ENCODE measurements around the gene CLHC1. TPM values are rescaled to one million over a fixed set of nuclear protein-coding genes. Genes with fewer than 3 reads are reported as not detected.
"Not testable (repeated sequence)": the region's sequence is repeated elsewhere in the genome, so short reads cannot be mapped to it uniquely, and the experiment has no call there.

The CLHC1 gene
- total RNA-seq, 1 donor from 2014 or later, result 116 TPM

- peak; percentile 12 for DNase-seq (ENCODE audit: low spot score)
These were observed 967 bp upstream of the CLHC1 start for GRCh38 chr2:55232863-55233657.

GRCh38 chr2:55231546-55232083, 478 bp downstream of the CLHC1 start:
- no peak for DNase-seq (ENCODE audit: low spot score)

GRCh38 chr2:55230551-55230950, 1.5 kb downstream of the CLHC1 start:
- no peak for DNase-seq (ENCODE audit: low spot score)

- DNase-seq (ENCODE audit: low spot score), result no peak
These were observed 2.9 kb downstream of the CLHC1 start for GRCh38 chr2:55229221-55229620.

- no peak for DNase-seq (ENCODE audit: low spot score)
These were observed 3.9 kb downstream of the CLHC1 start for GRCh38 chr2:55228226-55228563.

- DNase-seq (ENCODE audit: low spot score), result not testable (repeated sequence)
These were observed 4.5 kb downstream of the CLHC1 start for GRCh38 chr2:55227437-55228225.

GRCh38 chr2:55225481-55226020, 6.5 kb downstream of the CLHC1 start:
- no peak for DNase-seq (ENCODE audit: low spot score)

GRCh38 chr2:55224761-55225261, 7.3 kb downstream of the CLHC1 start:
- DNase-seq (ENCODE audit: low spot score), result no peak

- no peak for DNase-seq (ENCODE audit: low spot score)
These were observed 7.9 kb downstream of the CLHC1 start for GRCh38 chr2:55223958-55224760.

- DNase-seq (ENCODE audit: low spot score), result no peak
These were observed 18.3 kb downstream of the CLHC1 start for GRCh38 chr2:55213822-55214221.

GRCh38 chr2:55204950-55205349, 27.1 kb downstream of the CLHC1 start:
- DNase-seq (ENCODE audit: low spot score), result no peak

GRCh38 chr2:55204536-55204935, 27.6 kb downstream of the CLHC1 start:
- no peak for DNase-seq (ENCODE audit: low spot score)

- DNase-seq (ENCODE audit: low spot score), result no peak
These were observed 31.7 kb downstream of the CLHC1 start for GRCh38 chr2:55200416-55200815.

GRCh38 chr2:55196526-55196925, 35.6 kb downstream of the CLHC1 start:
- no peak for DNase-seq (ENCODE audit: low spot score)

GRCh38 chr2:55191888-55192287, 40.2 kb downstream of the CLHC1 start:
- DNase-seq (ENCODE audit: low spot score), result not testable (repeated sequence)

GRCh38 chr2:55186837-55187236, 45.3 kb downstream of the CLHC1 start:
- not testable (repeated sequence) for DNase-seq (ENCODE audit: low spot score)

- no peak for DNase-seq (ENCODE audit: low spot score)
These were observed 51.7 kb downstream of the CLHC1 start for GRCh38 chr2:55180374-55180773.

GRCh38 chr2:55176094-55176415, 56.0 kb downstream of the CLHC1 start:
- DNase-seq (ENCODE audit: low spot score), result no peak

GRCh38 chr2:55175254-55176093, 56.6 kb downstream of the CLHC1 start:
- peak; percentile 59 for DNase-seq (ENCODE audit: low spot score)

- DNase-seq (ENCODE audit: low spot score), result no peak
These were observed 58.5 kb downstream of the CLHC1 start for GRCh38 chr2:55173438-55174054.
